Measurements from ENCODE around the gene CBARP. TPM values are rescaled to one million over a fixed set of nuclear protein-coding genes. Genes with fewer than 3 reads are reported as not detected.

Gene CBARP
- total and polyA plus RNA-seq, 9 of the 15 experiments (the other 6 are each of a cell fraction or from before 2014, with no cell fraction given), result 0.03 to 8.9 (median 1.2) TPM; not detected in 1

DNA sequence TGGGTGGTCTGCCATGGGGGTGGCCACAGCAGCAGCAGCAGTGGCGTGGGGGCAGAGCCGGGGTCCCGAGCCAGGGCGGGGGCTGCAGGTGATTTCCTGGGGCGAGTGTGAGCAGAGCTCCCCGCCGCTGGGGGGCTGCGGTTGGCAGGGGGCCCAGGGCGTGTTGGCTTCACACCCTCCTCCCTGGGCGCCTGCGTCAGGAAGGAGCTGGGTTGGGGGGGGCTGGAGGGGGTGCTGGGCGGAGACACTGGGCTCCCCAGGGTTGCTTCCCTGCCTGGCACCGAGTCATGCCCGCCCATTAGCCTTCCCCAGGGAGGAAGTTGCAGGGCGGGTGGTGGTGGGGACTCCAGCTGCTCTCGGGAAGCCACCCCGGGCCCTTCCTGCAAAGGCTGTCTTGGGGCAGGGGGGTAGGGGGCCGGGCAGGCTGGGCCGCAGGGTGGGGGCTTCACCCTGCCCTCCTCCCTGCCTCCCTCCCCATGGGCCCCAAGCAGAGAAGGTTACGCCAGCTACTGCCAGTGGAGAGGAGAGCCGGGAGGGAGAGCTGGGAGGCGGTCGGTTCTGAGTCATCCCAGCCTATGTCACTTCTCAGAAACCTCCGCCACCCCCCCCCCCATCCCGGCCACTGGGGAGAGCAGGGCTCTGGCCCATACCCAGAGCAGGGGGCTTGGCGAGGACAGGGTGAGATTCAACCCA is 15.2 kb upstream of the CBARP start (continued):
- TF ChIP-seq E4F1 (CRISPR knock-in tag; IDR thresholded peaks at IDR 0.05; ENCODE audit: borderline replicate concordance), result no peak
- TF ChIP-seq, protein P1, sequence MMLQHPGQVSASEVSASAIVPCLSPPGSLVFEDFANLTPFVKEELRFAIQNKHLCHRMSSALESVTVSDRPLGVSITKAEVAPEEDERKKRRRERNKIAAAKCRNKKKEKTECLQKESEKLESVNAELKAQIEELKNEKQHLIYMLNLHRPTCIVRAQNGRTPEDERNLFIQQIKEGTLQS (IDR thresholded peaks at IDR 0.05), result peak; percentile 94
- TF ChIP-seq, protein P1 (CRISPR knock-in tag; conservative IDR thresholded peaks at IDR 0.05), result no peak
- TF ChIP-seq BDP1 (IDR thresholded peaks at IDR 0.05; ENCODE audit: insufficient read depth, insufficient read length), result no peak
- TF ChIP-seq MTA1 (IDR thresholded peaks at IDR 0.05; ENCODE audit: borderline replicate concordance), result no peak
- no peak for TF ChIP-seq MAFF (IDR thresholded peaks at IDR 0.05; ENCODE audit: low read length)

Data from K562 (cell line).